ENCODE results near the gene PIP4K2A.

PIP4K2A gene

GRCh38 chr10:22494007-22494406, 220.4 kb downstream of the PIP4K2A start:
- no peaks in the 10 kb centered on the region for H3K9me2 ChIP-seq (replicated peaks; ENCODE audit: insufficient read depth, low read length)
- H3F3A ChIP-seq (ENCODE audit: insufficient read depth) = no peaks in the 10 kb centered on the region
- H3K36me3 ChIP-seq (ENCODE audit: low read length) = no peaks in the 10 kb centered on the region
- H3K4me2 ChIP-seq (ENCODE audit: low read depth, low read length, poor library complexity, severe bottlenecking) = no peak overlapping the region
- no peaks in the 10 kb centered on the region for H3K9me3 ChIP-seq (ENCODE audit: insufficient read depth, low read length)
- H2AFZ ChIP-seq (ENCODE audit: low read depth, low read length, severe bottlenecking) = no peak overlapping the region
- H3K27ac ChIP-seq (ENCODE audit: low read depth, low read length) = no peak overlapping the region
- H3K4me3 ChIP-seq (ENCODE audit: insufficient read depth, low read length, poor library complexity, severe bottlenecking) = no peak overlapping the region
- no peaks in the 10 kb centered on the region for H3K79me2 ChIP-seq (ENCODE audit: insufficient read depth, low read length)
- no peak for TF ChIP-seq CTCF (IDR thresholded peaks at IDR 0.05; ENCODE audit: insufficient read depth, low read length, poor library complexity, severe bottlenecking)
- TF ChIP-seq EZH2phosphoT487 (conservative IDR thresholded peaks at IDR 0.05; ENCODE audit: low read length) = no peak
- H3K9ac ChIP-seq (ENCODE audit: low read length) = no peak overlapping the region
- no peaks in the 10 kb centered on the region for H3K27me3 ChIP-seq (ENCODE audit: low read length)
- H4K20me1 ChIP-seq (ENCODE audit: low read depth, low read length) = no peaks in the 10 kb centered on the region

GRCh38 chr10:22491931-22492615, 222.3 kb downstream of the PIP4K2A start:
- no peaks in the 10 kb centered on the region for H3K79me2 ChIP-seq (ENCODE audit: insufficient read depth, low read length)
- H2AFZ ChIP-seq (ENCODE audit: low read depth, low read length, severe bottlenecking) = no peak overlapping the region
- no peak overlapping the region for H3K27ac ChIP-seq (ENCODE audit: low read depth, low read length)
- H3K27me3 ChIP-seq (ENCODE audit: low read length) = no peaks in the 10 kb centered on the region
- H3K9ac ChIP-seq (ENCODE audit: low read length) = no peak overlapping the region
- H4K20me1 ChIP-seq (ENCODE audit: low read depth, low read length) = no peaks in the 10 kb centered on the region
- no peaks in the 10 kb centered on the region for H3K36me3 ChIP-seq (ENCODE audit: low read length)
- H3K4me3 ChIP-seq (ENCODE audit: insufficient read depth, low read length, poor library complexity, severe bottlenecking) = no peak overlapping the region
- no peaks in the 10 kb centered on the region for H3K9me2 ChIP-seq (replicated peaks; ENCODE audit: insufficient read depth, low read length)
- TF ChIP-seq CTCF (IDR thresholded peaks at IDR 0.05; ENCODE audit: insufficient read depth, low read length, poor library complexity, severe bottlenecking) (no peak), EZH2phosphoT487 (conservative IDR thresholded peaks at IDR 0.05; ENCODE audit: low read length) (no peak)
- H3K9me3 ChIP-seq (ENCODE audit: insufficient read depth, low read length) = no peaks in the 10 kb centered on the region
- no peak overlapping the region for H3K4me2 ChIP-seq (ENCODE audit: low read depth, low read length, poor library complexity, severe bottlenecking)
- H3F3A ChIP-seq (ENCODE audit: insufficient read depth) = no peaks in the 10 kb centered on the region

- no peaks in the 10 kb centered on the region for H4K20me1 ChIP-seq (ENCODE audit: low read depth, low read length)
- no peaks in the 10 kb centered on the region for H3K9me2 ChIP-seq (replicated peaks; ENCODE audit: insufficient read depth, low read length)
- H3K79me2 ChIP-seq (ENCODE audit: insufficient read depth, low read length) = no peaks in the 10 kb centered on the region
- H3K27ac ChIP-seq (ENCODE audit: low read depth, low read length) = no peak overlapping the region
- no peaks in the 10 kb centered on the region for H3K27me3 ChIP-seq (ENCODE audit: low read length)
- no peak overlapping the region for H3K9ac ChIP-seq (ENCODE audit: low read length)
- H3K9me3 ChIP-seq (ENCODE audit: insufficient read depth, low read length) = no peaks in the 10 kb centered on the region
- no peaks in the 10 kb centered on the region for H3F3A ChIP-seq (ENCODE audit: insufficient read depth)
- no peak for TF ChIP-seq EZH2phosphoT487 (conservative IDR thresholded peaks at IDR 0.05; ENCODE audit: low read length)
- no peak for TF ChIP-seq CTCF (IDR thresholded peaks at IDR 0.05; ENCODE audit: insufficient read depth, low read length, poor library complexity, severe bottlenecking)
- no peak overlapping the region for H3K4me2 ChIP-seq (ENCODE audit: low read depth, low read length, poor library complexity, severe bottlenecking)
- H3K36me3 ChIP-seq (ENCODE audit: low read length) = no peaks in the 10 kb centered on the region
- no peak overlapping the region for H2AFZ ChIP-seq (ENCODE audit: low read depth, low read length, severe bottlenecking)
- no peak overlapping the region for H3K4me3 ChIP-seq (ENCODE audit: insufficient read depth, low read length, poor library complexity, severe bottlenecking)
These were observed 222.9 kb downstream of the PIP4K2A start for GRCh38 chr10:22491480-22491879.
